Measurements from ENCODE around the gene SLC22A1.

The SLC22A1 gene

GRCh38 chr6:160192840-160193239 is 71.2 kb downstream of the SLC22A1 start:
- TF ChIP-seq, protein P1, sequence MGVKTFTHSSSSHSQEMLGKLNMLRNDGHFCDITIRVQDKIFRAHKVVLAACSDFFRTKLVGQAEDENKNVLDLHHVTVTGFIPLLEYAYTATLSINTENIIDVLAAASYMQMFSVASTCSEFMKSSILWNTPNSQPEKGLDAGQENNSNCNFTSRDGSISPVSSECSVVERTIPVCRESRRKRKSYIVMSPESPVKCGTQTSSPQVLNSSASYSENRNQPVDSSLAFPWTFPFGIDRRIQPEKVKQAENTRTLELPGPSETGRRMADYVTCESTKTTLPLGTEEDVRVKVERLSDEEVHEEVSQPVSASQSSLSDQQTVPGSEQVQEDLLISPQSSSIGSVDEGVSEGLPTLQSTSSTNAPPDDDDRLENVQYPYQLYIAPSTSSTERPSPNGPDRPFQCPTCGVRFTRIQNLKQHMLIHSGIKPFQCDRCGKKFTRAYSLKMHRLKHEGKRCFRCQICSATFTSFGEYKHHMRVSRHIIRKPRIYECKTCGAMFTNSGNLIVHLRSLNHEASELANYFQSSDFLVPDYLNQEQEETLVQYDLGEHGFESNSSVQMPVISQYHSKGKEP (tag by site-specific recombination; IDR thresholded peaks at IDR 0.05): no peak
- peak; percentile 63 for TF ChIP-seq SETDB1 (IDR thresholded peaks at IDR 0.05; ENCODE audit: insufficient read length, low read length)
- Histone ChIP-seq H3K9me3 (ENCODE audit: control insufficient read depth, insufficient read depth, low read depth, low read length) (no peaks in the 10 kb centered on the region), H3K4me1 (ENCODE audit: control insufficient read depth, insufficient read depth, low read length) (no peaks in the 10 kb centered on the region), H3K4me3 (ENCODE audit: low read depth, low read length) (no peak overlapping the region), H3K36me3 (ENCODE audit: control insufficient read depth in 2 of 2, insufficient read depth in 1 of 2, low read length in 2 of 2) (no peaks in the 10 kb centered on the region), H3K27ac (ENCODE audit: extremely low read depth, low read depth, low read length) (no peak overlapping the region)
- ChIA-PET CTCF (no interaction called here), POLR2A (no interaction called here)

- no peaks in the 10 kb centered on the region for H3K4me1 ChIP-seq (ENCODE audit: control insufficient read depth, insufficient read depth, low read length)
- ChIA-PET CTCF (no interaction called here), POLR2A (no interaction called here)
- H3K27ac ChIP-seq (ENCODE audit: extremely low read depth, low read depth, low read length): no peak overlapping the region
- H3K9me3 ChIP-seq (ENCODE audit: control insufficient read depth, insufficient read depth, low read depth, low read length): no peaks in the 10 kb centered on the region
- no peaks in the 10 kb centered on the region for H3K36me3 ChIP-seq (ENCODE audit: control insufficient read depth in 2 of 2, insufficient read depth in 1 of 2, low read length in 2 of 2)
- no peak overlapping the region for H3K4me3 ChIP-seq (ENCODE audit: low read depth, low read length)
- TF ChIP-seq ZNF416 (tag by site-specific recombination; IDR thresholded peaks at IDR 0.05): no peak
- TF ChIP-seq SETDB1 (IDR thresholded peaks at IDR 0.05; ENCODE audit: insufficient read length, low read length): peak; percentile 32
Observed at GRCh38 chr6:160194808-160195207, 73.2 kb downstream of the SLC22A1 start.

GRCh38 chr6:160197662-160198061 is 76.0 kb downstream of the SLC22A1 start:
- CTCF ChIA-PET: interaction anchor here (1.6 kb wide), 1 partner anchor 59 kb away, joined by 4 read pairs; no protein-coding TSS in a partner anchor

DNA sequence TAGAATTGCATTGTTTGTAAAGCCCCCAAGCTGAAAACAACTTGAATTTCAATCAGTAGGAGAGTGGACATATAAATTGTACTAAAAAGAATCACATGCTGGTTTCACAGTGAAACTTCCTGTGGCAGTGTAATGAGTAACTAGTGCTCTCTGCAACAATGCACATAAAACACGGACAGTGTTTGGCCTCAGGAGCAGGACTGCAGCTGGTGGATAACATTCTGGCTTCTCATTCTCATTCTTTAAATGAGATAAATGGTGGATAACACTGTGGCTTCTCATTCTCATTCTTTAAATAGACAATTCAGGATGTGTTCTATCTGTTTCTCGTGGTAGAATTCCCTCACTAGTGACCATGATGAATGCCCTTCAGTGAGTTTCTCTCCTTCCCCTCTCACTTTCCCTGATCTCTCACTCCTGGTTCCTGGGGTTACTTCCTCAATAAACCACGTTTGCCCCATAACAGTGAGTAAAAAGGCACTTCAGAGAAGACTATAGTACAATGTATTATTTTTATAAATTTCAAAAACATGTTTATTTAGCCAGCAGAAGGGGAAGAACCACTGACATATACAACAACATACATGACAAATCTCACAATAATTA is 77.1 kb downstream of the SLC22A1 start:
- Histone ChIP-seq H3K36me3 (ENCODE audit: control insufficient read depth in 2 of 2, insufficient read depth in 1 of 2, low read length in 2 of 2) (no peaks in the 10 kb centered on the region), H3K4me1 (ENCODE audit: control insufficient read depth, insufficient read depth, low read length) (no peaks in the 10 kb centered on the region), H3K4me3 (ENCODE audit: low read depth, low read length) (no peak overlapping the region), H3K27ac (ENCODE audit: extremely low read depth, low read depth, low read length) (no peak overlapping the region), H3K9me3 (ENCODE audit: control insufficient read depth, insufficient read depth, low read depth, low read length) (no peaks in the 10 kb centered on the region)
- ChIA-PET POLR2A (no interaction called here), CTCF (interaction anchor here (0.6 to 1.6 kb wide), 2 partner anchors 39 to 60 kb away, joined by 4 to 5 read pairs; no protein-coding TSS in a partner anchor)
- TF ChIP-seq ZNF549 (tag by site-specific recombination; IDR thresholded peaks at IDR 0.05) (no peak), KLF16 (tag by site-specific recombination; IDR thresholded peaks at IDR 0.05) (no peak), HOXA7 (CRISPR knock-in tag; IDR thresholded peaks at IDR 0.05; ENCODE audit: borderline replicate concordance) (no peak)
- TF ChIP-seq, protein P2, sequence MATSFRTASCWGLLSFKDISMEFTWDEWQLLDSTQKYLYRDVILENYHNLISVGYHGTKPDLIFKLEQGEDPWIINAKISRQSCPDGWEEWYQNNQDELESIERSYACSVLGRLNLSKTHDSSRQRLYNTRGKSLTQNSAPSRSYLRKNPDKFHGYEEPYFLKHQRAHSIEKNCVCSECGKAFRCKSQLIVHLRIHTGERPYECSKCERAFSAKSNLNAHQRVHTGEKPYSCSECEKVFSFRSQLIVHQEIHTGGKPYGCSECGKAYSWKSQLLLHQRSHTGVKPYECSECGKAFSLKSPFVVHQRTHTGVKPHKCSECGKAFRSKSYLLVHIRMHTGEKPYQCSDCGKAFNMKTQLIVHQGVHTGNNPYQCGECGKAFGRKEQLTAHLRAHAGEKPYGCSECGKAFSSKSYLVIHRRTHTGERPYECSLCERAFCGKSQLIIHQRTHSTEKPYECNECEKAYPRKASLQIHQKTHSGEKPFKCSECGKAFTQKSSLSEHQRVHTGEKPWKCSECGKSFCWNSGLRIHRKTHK (tag by site-specific recombination; IDR thresholded peaks at IDR 0.05): no peak

More at GRCh38 chr6:160197662-160198061, 76.0 kb downstream of the SLC22A1 start:
- Histone ChIP-seq H3K36me3 (ENCODE audit: control insufficient read depth in 2 of 2, insufficient read depth in 1 of 2, low read length in 2 of 2) (no peaks in the 10 kb centered on the region), H3K4me3 (ENCODE audit: low read depth, low read length) (no peak overlapping the region), H3K9me3 (ENCODE audit: control insufficient read depth, insufficient read depth, low read depth, low read length) (no peaks in the 10 kb centered on the region), H3K4me1 (ENCODE audit: control insufficient read depth, insufficient read depth, low read length) (no peaks in the 10 kb centered on the region), H3K27ac (ENCODE audit: extremely low read depth, low read depth, low read length) (no peak overlapping the region)
- POLR2A ChIA-PET: no interaction called here
- no peak for TF ChIP-seq ZNF621 (tag by site-specific recombination; IDR thresholded peaks at IDR 0.05)
- no peak for TF ChIP-seq PRDM6 (tag by site-specific recombination; IDR thresholded peaks at IDR 0.05)
- no peak for TF ChIP-seq ZNF311 (tag by site-specific recombination; IDR thresholded peaks at IDR 0.05; ENCODE audit: borderline replicate concordance)
- TF ChIP-seq ZNF404 (tag by site-specific recombination; IDR thresholded peaks at IDR 0.05): no peak
- TF ChIP-seq SALL2 (tag by site-specific recombination; IDR thresholded peaks at IDR 0.05; ENCODE audit: borderline replicate concordance): no peak
- TF ChIP-seq ZSCAN5A (tag by site-specific recombination; IDR thresholded peaks at IDR 0.05): no peak
